HG02943 (cell line): ENCODE results near the gene OSCAR.
"Not testable (repeated sequence)": the region's sequence is repeated elsewhere in the genome, so short reads cannot be mapped to it uniquely, and the experiment has no call there.

ENCODE experiments used
- ATAC-seq: cut with Tn5 transposase; IDR thresholded peaks from one replicate; pipeline ENCODE4 v1.9.1; 2021; ENCODE audit warnings: mild to moderate bottlenecking, low read depth, moderate library complexity; ENCODE audit not compliant: unreplicated experiment

The OSCAR gene

GRCh38 chr19:54095859-54096616 lies 4.6 kb downstream of the OSCAR start:
- not testable (repeated sequence) for ATAC-seq

GRCh38 chr19:54095136-54095858 lies 5.3 kb downstream of the OSCAR start:
- ATAC-seq, result no peak

- no peak for ATAC-seq
These were observed 6.1 kb downstream of the OSCAR start for GRCh38 chr19:54094426-54095000.

GRCh38 chr19:54084410-54084809 lies 16.2 kb downstream of the OSCAR start:
- no peak for ATAC-seq

- ATAC-seq, result no peak
These were observed 19.6 kb downstream of the OSCAR start, which contains the start of gene TARM1 for GRCh38 chr19:54081032-54081431. TSS of gene TARM1 (minus strand) at chr19:54081365. CDS start at chr19:54081340, 25 bp downstream.

- no peak for ATAC-seq
These were observed 23.3 kb downstream of the OSCAR start for GRCh38 chr19:54077334-54077733.

- no peak for ATAC-seq
These were observed 25.8 kb downstream of the OSCAR start for GRCh38 chr19:54074851-54075250.

GRCh38 chr19:54073829-54074228 lies 26.8 kb downstream of the OSCAR start:
- no peak for ATAC-seq

GRCh38 chr19:54069470-54069869 lies 31.1 kb downstream of the OSCAR start:
- no peak for ATAC-seq

- no peak for ATAC-seq
These were observed 37.1 kb downstream of the OSCAR start, which contains the start of gene VSTM1 for GRCh38 chr19:54063350-54064116. TSS of gene VSTM1 (minus strand) at chr19:54063897. CDS start at chr19:54063777, 120 bp downstream.

GRCh38 chr19:54062643-54063042 lies 38.0 kb downstream of the OSCAR start:
- no peak for ATAC-seq

GRCh38 chr19:54047616-54048015 lies 53.0 kb downstream of the OSCAR start:
- no peak for ATAC-seq

- ATAC-seq, result no peak
These were observed 54.8 kb downstream of the OSCAR start for GRCh38 chr19:54045771-54046170.
